Trophoblast cell (in vitro differentiated cells and primary cell): ENCODE measurements around the gene PIK3AP1.

Experiments used
- DNase-seq, 2 donors: peaks; one replicate each; pipeline ENCODE4 v3.0.0-alpha.2; 2016
- H2AFZ ChIP-seq: 2 replicates; pipeline ENCODE4 v1.6.1; 2013; ENCODE audit warnings: low read length, moderate library complexity, mild to moderate bottlenecking; ENCODE audit not compliant: insufficient read depth, poor library complexity
- H2AK5ac ChIP-seq: 2 replicates; pipeline ENCODE4 v1.6.1; 2013; ENCODE audit warnings: mild to moderate bottlenecking, low read length
- H2BK120ac ChIP-seq: 2 replicates; pipeline ENCODE4 v1.6.1; 2013; ENCODE audit warnings: low read length, mild to moderate bottlenecking, moderate library complexity; ENCODE audit not compliant: insufficient read depth, poor library complexity
- H2BK12ac ChIP-seq: 2 replicates; pipeline ENCODE4 v1.6.1; 2013; ENCODE audit warnings: mild to moderate bottlenecking, low read length, moderate library complexity
- H2BK5ac ChIP-seq: 2 replicates; pipeline ENCODE4 v1.6.1; 2013; ENCODE audit warnings: low read length, low read depth, moderate library complexity, mild to moderate bottlenecking; ENCODE audit not compliant: poor library complexity
- H3K14ac ChIP-seq: 2 replicates; pipeline ENCODE4 v1.6.1; 2013; ENCODE audit warnings: mild to moderate bottlenecking, low read length
- H3K18ac ChIP-seq: 2 replicates; pipeline ENCODE4 v1.6.1; 2013; ENCODE audit warnings: mild to moderate bottlenecking, low read length
- H3K23ac ChIP-seq: 2 replicates; pipeline ENCODE4 v1.6.1; 2013; ENCODE audit warnings: low read length
- H3K27ac ChIP-seq: 2 replicates; pipeline ENCODE4 v1.5.1; 2013; ENCODE audit warnings: low read depth, mild to moderate bottlenecking, inconsistent platforms, low read length, moderate library complexity
- H3K27me3 ChIP-seq: 2 replicates; pipeline ENCODE4 v1.6.1; 2013; ENCODE audit warnings: inconsistent platforms, mild to moderate bottlenecking, low read length, moderate library complexity; ENCODE audit not compliant: insufficient read depth
- H3K36me3 ChIP-seq, 2 experiments: 1 replicate in 1 of 2; 2 replicates in 1 of 2; pipeline ENCODE4 v1.6.1; 2013; ENCODE audit warnings: low read length in 2 of 2, mild to moderate bottlenecking in 2 of 2, moderate library complexity in 1 of 2; ENCODE audit not compliant: insufficient read depth in 2 of 2, control insufficient read depth in 1 of 2
- H3K4ac ChIP-seq: 2 replicates; pipeline ENCODE4 v1.6.1; 2013; ENCODE audit warnings: low read depth, mild to moderate bottlenecking, low read length, moderate library complexity
- H3K4me1 ChIP-seq, 2 experiments: 1 replicate in 1 of 2; 2 replicates in 1 of 2; pipeline ENCODE4 v1.6.1; 2013; ENCODE audit warnings: low read length in 2 of 2, mild to moderate bottlenecking in 2 of 2, moderate library complexity in 1 of 2; ENCODE audit not compliant: insufficient read depth in 2 of 2, control insufficient read depth in 1 of 2
- H3K4me2 ChIP-seq: 2 replicates; pipeline ENCODE4 v1.6.1; 2013; ENCODE audit warnings: inconsistent platforms, mild to moderate bottlenecking, low read length, moderate library complexity
- H3K4me3 ChIP-seq: 2 replicates; pipeline ENCODE4 v1.5.1; 2013; ENCODE audit warnings: mild to moderate bottlenecking, low read depth, low read length, inconsistent platforms
- H3K79me1 ChIP-seq: one replicate; pipeline ENCODE4 v1.6.1; 2013; ENCODE audit warnings: low read length
- H3K79me2 ChIP-seq: 2 replicates; pipeline ENCODE4 v1.6.1; 2013; ENCODE audit warnings: low read length, mild to moderate bottlenecking; ENCODE audit not compliant: control insufficient read depth, insufficient read depth, poor library complexity
- H3K9ac ChIP-seq: 2 replicates; pipeline ENCODE4 v1.6.1; 2013; ENCODE audit warnings: mild to moderate bottlenecking, low read length
- H3K9me3 ChIP-seq: 2 replicates; pipeline ENCODE4 v1.6.1; 2013; ENCODE audit warnings: low read depth, mild to moderate bottlenecking, control low read depth, inconsistent platforms, low read length; ENCODE audit not compliant: insufficient read depth
- H4K12ac ChIP-seq: 2 replicates; pipeline ENCODE4 v1.6.1; 2013; ENCODE audit warnings: low read depth, mild to moderate bottlenecking, low read length, moderate library complexity
- H4K8ac ChIP-seq: 2 replicates; pipeline ENCODE4 v1.6.1; 2013; ENCODE audit warnings: low read depth, mild to moderate bottlenecking, low read length, moderate library complexity
- H4K91ac ChIP-seq: one replicate; pipeline ENCODE4 v1.6.1; 2013; ENCODE audit warnings: low read depth, mild to moderate bottlenecking, low read length, moderate library complexity
- WGBS: extraction: QIAGEN DNeasy Blood & Tissue Kit; methylation state at CpG from one replicate; pipeline ENCODE4 v1.1.7; 2013; ENCODE audit warnings: missing lambda C conversion rate; ENCODE audit not compliant: insufficient read length, insufficient coverage; ENCODE audit errors: extremely low coverage; 5-methylcytosine and 5-hydroxymethylcytosine counted together

PIK3AP1 gene

GRCh38 chr10:96672481-96673175 lies 47.7 kb downstream of the PIK3AP1 start:
- no CpG with 5 or more reads among the region's 4 CpGs for WGBS
- Histone ChIP-seq H2BK120ac (no peak overlapping the region), H2AFZ (no peak overlapping the region), H3K79me1 (peaks cover 2% of the 10 kb centered on the region), H3K27ac (no peak overlapping the region), H3K4me3 (no peak overlapping the region), H3K14ac (no peak overlapping the region), H3K4ac (no peak overlapping the region), H3K36me3 (no peaks in the 10 kb centered on the region), H4K12ac (no peak overlapping the region), H2AK5ac (no peak overlapping the region), H4K8ac (no peak overlapping the region), H2BK12ac (no peak overlapping the region), H4K91ac (no peak overlapping the region), H3K23ac (no peak overlapping the region), H3K9me3 (no peaks in the 10 kb centered on the region), H3K9ac (no peak overlapping the region), H3K4me1 (peaks cover 5 to 14% of the 10 kb centered on the region in 2 experiments), H3K27me3 (no peaks in the 10 kb centered on the region), H3K79me2 (no peaks in the 10 kb centered on the region), H3K4me2 (no peak overlapping the region), H2BK5ac (no peak overlapping the region), H3K18ac (no peak overlapping the region)
- DNase-seq, result peak in 1 of 2 donors; percentile 39

GRCh38 chr10:96671211-96671890 lies 49.0 kb downstream of the PIK3AP1 start:
- Histone ChIP-seq H3K23ac (no peak overlapping the region), H3K4me2 (no peak overlapping the region), H3K36me3 (no peaks in the 10 kb centered on the region), H3K27ac (no peak overlapping the region), H3K4me1 (peaks cover 5 to 14% of the 10 kb centered on the region in 2 experiments), H3K79me1 (peaks cover 2% of the 10 kb centered on the region), H3K4me3 (no peak overlapping the region), H2AK5ac (no peak overlapping the region), H3K18ac (no peak overlapping the region), H2BK12ac (no peak overlapping the region), H3K9me3 (no peaks in the 10 kb centered on the region), H4K12ac (no peak overlapping the region), H2AFZ (no peak overlapping the region), H4K8ac (no peak overlapping the region), H2BK5ac (no peak overlapping the region), H3K9ac (no peak overlapping the region), H4K91ac (no peak overlapping the region), H3K4ac (no peak overlapping the region), H3K14ac (no peak overlapping the region), H3K79me2 (no peaks in the 10 kb centered on the region), H3K27me3 (no peaks in the 10 kb centered on the region), H2BK120ac (no peak overlapping the region)
- DNase-seq, result no peak
- no CpG with 5 or more reads among the region's 4 CpGs for WGBS

GRCh38 chr10:96670786-96671185 lies 49.5 kb downstream of the PIK3AP1 start:
- no peak overlapping the region for H3K27ac ChIP-seq

GRCh38 chr10:96667401-96667800 lies 52.9 kb downstream of the PIK3AP1 start:
- Histone ChIP-seq H4K91ac (no peak overlapping the region), H3K79me1 (no peaks in the 10 kb centered on the region), H3K27me3 (no peaks in the 10 kb centered on the region), H2AFZ (no peak overlapping the region), H3K4me1 (peaks cover 0 to 2% of the 10 kb centered on the region in 2 experiments), H3K4me3 (no peak overlapping the region), H3K4ac (no peak overlapping the region), H2BK12ac (no peak overlapping the region), H3K36me3 (no peaks in the 10 kb centered on the region), H2BK5ac (no peak overlapping the region), H3K23ac (no peak overlapping the region), H3K18ac (no peak overlapping the region), H3K79me2 (no peaks in the 10 kb centered on the region), H4K12ac (no peak overlapping the region), H3K14ac (no peak overlapping the region), H2BK120ac (no peak overlapping the region), H2AK5ac (no peak overlapping the region), H4K8ac (no peak overlapping the region), H3K27ac (no peak overlapping the region), H3K9ac (no peak overlapping the region), H3K4me2 (no peak overlapping the region), H3K9me3 (no peaks in the 10 kb centered on the region)
- DNase-seq, result no peak
- no CpG with 5 or more reads among the region's 3 CpGs for WGBS

More at GRCh38 chr10:96670786-96671185, 49.5 kb downstream of the PIK3AP1 start:
- Histone ChIP-seq H3K36me3 (no peaks in the 10 kb centered on the region), H3K9me3 (no peaks in the 10 kb centered on the region), H4K8ac (no peak overlapping the region), H3K4ac (no peak overlapping the region), H3K4me3 (no peak overlapping the region), H2BK12ac (no peak overlapping the region), H3K4me2 (no peak overlapping the region), H3K14ac (no peak overlapping the region), H4K12ac (no peak overlapping the region), H2BK120ac (no peak overlapping the region), H3K18ac (no peak overlapping the region), H4K91ac (no peak overlapping the region), H3K4me1 (peaks cover 5 to 14% of the 10 kb centered on the region in 2 experiments), H3K79me2 (no peaks in the 10 kb centered on the region), H2AK5ac (no peak overlapping the region), H2AFZ (no peak overlapping the region), H3K79me1 (peaks cover 2% of the 10 kb centered on the region), H3K9ac (no peak overlapping the region), H3K23ac (no peak overlapping the region), H2BK5ac (no peak overlapping the region), H3K27me3 (no peaks in the 10 kb centered on the region)
- no peak for DNase-seq
- WGBS, result no CpG with 5 or more reads among the region's 4 CpGs
